K562 (cell line): ENCODE results near the gene CHML. TPM values are rescaled to one million over a fixed set of nuclear protein-coding genes. Genes with fewer than 3 reads are reported as not detected.

Source experiments
- ATAC-seq: fragments of 200-7000 bp; cut with Tn5 transposase; 3 replicates; pipeline ENCODE4 v1.9.1; 2020; ENCODE audit warnings: moderate library complexity
- BruUV-seq: library from RNA; stranded (reverse); fragments of 400-500 nt; replicated peaks from 2 replicates; lab custom pipeline; 2021; lab: Mats Ljungman, UMichigan
- CTCF ChIA-PET: fragments of 300-600 bp; formaldehyde crosslinking; extraction: SDS; loops from one replicate; lab custom pipeline; 2021; ENCODE audit warnings: low intra/inter-chr PET ratio; lab: Yijun Ruan, JAX
- POLR2A ChIA-PET: fragments of 300-600, 350-650 bp; sonication (Branson Sonifier 250); formaldehyde crosslinking; extraction: SDS; loops from one replicate; lab custom pipeline; 2021; ENCODE audit warnings: antibody characterized with exemption, inconsistent platforms; lab: Yijun Ruan, JAX
- DNase-seq, 4 experiments: peaks; one replicate each; pipeline versions ENCODE4 v3.0.0 to v3.0.0-alpha.2; 2011 to 2018; ENCODE audit warnings: low spot score in 3 of 4, mixed read lengths in 3 of 4; ENCODE audit errors: extremely low read depth in 1 of 4
- FAIRE-seq: peaks from 2 replicates; lab custom pipeline; 2011; peaks lifted over from hg19 to GRCh38; lab: Jason Lieb, UNC
- H2AFZ ChIP-seq: 2 replicates; pipeline ENCODE4 v1.6.0; 2011; ENCODE audit warnings: low read depth, low read length, control low read depth, inconsistent platforms
- H3K27ac ChIP-seq: fragments of 200-600 bp; 3 replicates; pipeline ENCODE4 v1.8.0; 2011; ENCODE audit warnings: low read depth, mild to moderate bottlenecking, control low read depth, inconsistent platforms, low read length, moderate library complexity, mixed read lengths; ENCODE audit errors: extremely low read depth
- H3K27me3 ChIP-seq, 2 experiments: fragments of 300-600 bp in 1 of 2; 2 replicates in 1 of 2; 3 replicates in 1 of 2; pipeline versions ENCODE4 v1.6.0 to v1.8.0; 2011; ENCODE audit warnings: inconsistent platforms in 2 of 2, low read length in 2 of 2, mild to moderate bottlenecking in 1 of 2, mixed read lengths in 1 of 2, moderate library complexity in 1 of 2; ENCODE audit not compliant: control insufficient read depth in 2 of 2, insufficient read depth in 2 of 2
- H3K36me3 ChIP-seq: fragments of 300-600 bp; 3 replicates; pipeline ENCODE4 v1.8.0; 2011; ENCODE audit warnings: mild to moderate bottlenecking, low read length, inconsistent platforms; ENCODE audit not compliant: control insufficient read depth, insufficient read depth
- H3K4me1 ChIP-seq, 2 experiments: fragments of 200-600 bp in 1 of 2; replicated peaks in 1 of 2; 2 replicates in 1 of 2; 3 replicates in 1 of 2; pipeline versions ENCODE4 v1.5.1 to v1.8.0; 2011; ENCODE audit warnings: inconsistent platforms in 2 of 2, low read length in 2 of 2, mild to moderate bottlenecking in 1 of 2, mixed read lengths in 1 of 2, moderate library complexity in 1 of 2; ENCODE audit not compliant: control insufficient read depth in 2 of 2, insufficient read depth in 2 of 2
- H3K4me2 ChIP-seq: 2 replicates; pipeline ENCODE4 v1.6.1; 2011; ENCODE audit warnings: low read length, control low read depth, inconsistent platforms, mixed read lengths; ENCODE audit not compliant: insufficient read depth
- H3K4me3 ChIP-seq: fragments of 200-600 bp; sonication (generic), shearing (Covaris generic); 2 replicates; pipeline ENCODE4 v1.5.1; 2016; ENCODE audit warnings: control low read depth, inconsistent platforms
- H3K79me2 ChIP-seq: fragments of 200-600 bp; 3 replicates; pipeline ENCODE4 v1.8.0; 2011; ENCODE audit warnings: low read length, inconsistent platforms; ENCODE audit not compliant: control insufficient read depth, insufficient read depth
- H3K9ac ChIP-seq, 2 experiments: 2 replicates each; pipeline versions ENCODE4 v1.6.0 to v1.6.1; 2011; ENCODE audit warnings: low read depth in 2 of 2, low read length in 2 of 2, control low read depth in 1 of 2, inconsistent platforms in 1 of 2, mild to moderate bottlenecking in 1 of 2, mixed read lengths in 1 of 2; ENCODE audit not compliant: insufficient read depth in 1 of 2
- H3K9me1 ChIP-seq: one replicate; pipeline ENCODE4 v1.6.0; 2011; ENCODE audit warnings: inconsistent platforms, mild to moderate bottlenecking, low read length, moderate library complexity; ENCODE audit not compliant: control insufficient read depth, insufficient read depth
- H3K9me3 ChIP-seq: replicated peaks from 2 replicates; pipeline ENCODE4 v1.5.1; 2011; ENCODE audit warnings: low read depth, low read length, inconsistent platforms; ENCODE audit not compliant: control insufficient read depth, insufficient read depth
- H4K20me1 ChIP-seq: replicated peaks from 2 replicates; pipeline ENCODE4 v1.6.1; 2011; ENCODE audit warnings: low read length, inconsistent platforms, mixed read lengths; ENCODE audit not compliant: control insufficient read depth, insufficient read depth
- ZNF24 ChIP-seq: fragments of 450-650 bp; IDR thresholded peaks from 2 replicates; pipeline ENCODE4 v1.6.1; 2016
- ZNF311 ChIP-seq: fragments of 250-450 bp; sonication (Bioruptor Pico); IDR thresholded peaks from 2 replicates; pipeline ENCODE4 v1.4.0; 2020; ENCODE audit warnings: mild to moderate bottlenecking, moderate library complexity
- in situ Hi-C: fragments of 300-500 bp; cut with MboI; formaldehyde crosslinking; loops from 4 replicates; pipeline ENCODE4 v1.15.0; 2018; ENCODE audit warnings: inconsistent platforms, mixed read lengths
- intact Hi-C: fragments of 100-400 bp; cut with micrococcal nuclease; formaldehyde crosslinking; loops from 2 replicates; pipeline ENCODE4 v1.14.2; 2022
- polyA plus RNA-seq, 8 experiments: library from polyadenylated mRNA; depleted of rRNA in 4 of 8; stranded (reverse) in 5 of 8; unstranded in 3 of 8; fragments of >200 nt; fragmentation: Nextera tagmentation in 2 of 8; fragmentation: Illumina TruSeq in 1 of 8; extraction: Ambion mirVana in 2 of 8; extraction: Trizol in 1 of 8; gene quantifications; 2 replicates each; pipeline versions ENCODE4 v1.2.1 to v1.2.3, GENCODE V29; 2011 to 2014; ENCODE audit warnings: inconsistent platforms in 1 of 8, missing spikeins in 1 of 8
- total RNA-seq, 7 experiments: library from RNA; depleted of rRNA in 6 of 7; stranded (reverse); fragments of >200 nt in 6 of 7; fragmentation: Illumina TruSeq in 2 of 7; extraction: Trizol in 2 of 7; gene quantifications; 2 replicates each; pipeline versions ENCODE4 v1.2.1 to v1.2.3, GENCODE V29; 2011 to 2021; ENCODE audit warnings: low replicate concordance in 1 of 7
- TF ChIP-seq, protein P1 (sequence below): fragments of 250-450 bp; sonication (Bioruptor Pico); IDR thresholded peaks from 2 replicates; pipeline ENCODE4 v1.9.0; 2021; ENCODE audit warnings: mild to moderate bottlenecking, inconsistent platforms

Gene CHML
- total and polyA plus RNA-seq, 9 of the 15 experiments (the other 6 are each of a cell fraction or from before 2014, with no cell fraction given), result 13.0 to 88.3 (median 62.8) TPM

DNA sequence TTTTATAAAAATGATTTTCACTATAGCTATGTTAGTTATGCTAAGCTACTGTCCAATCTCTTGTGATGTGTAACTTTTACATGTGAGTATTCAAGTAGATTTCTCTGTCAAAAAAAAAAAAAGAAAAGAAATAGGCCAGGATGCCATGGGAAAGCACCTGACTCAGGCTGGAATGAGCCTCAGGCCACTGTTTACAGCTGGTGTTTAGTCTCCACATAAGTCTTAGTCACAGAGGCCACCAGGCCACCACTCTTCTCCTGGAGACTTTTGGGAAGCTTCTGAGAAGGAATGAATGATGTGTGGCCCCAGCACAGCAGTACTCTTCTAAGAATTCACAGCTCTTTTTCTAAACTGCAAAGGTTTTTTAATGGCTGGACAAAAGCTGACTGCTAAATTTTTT, 48.9 kb downstream of the CHML start:
- H3K4me1 ChIP-seq, result peaks cover 0 to 2% of the 10 kb centered on the region in 2 experiments; a peak in 3 of 5 replicates
- ChIA-PET CTCF (interaction anchor here (0.8 kb wide), 1 partner anchor 19 kb away, joined by 4 read pairs; no protein-coding TSS in a partner anchor), POLR2A (interaction anchor here (0.6 kb wide), 1 partner anchor 128 kb away, joined by 3 read pairs; no protein-coding TSS in a partner anchor)
- peaks cover 7% of the 10 kb centered on the region; the same call in 1 of the 3 replicates for H3K36me3 ChIP-seq
- no peaks in the 10 kb centered on the region for H3K27me3 ChIP-seq
- no TSS peak for BruUV-seq
- no peak overlapping the region for H3K4me3 ChIP-seq
- intact Hi-C loops, result loop anchor here (10.0 kb wide), 1 partner anchor 707 kb away; no protein-coding TSS in a partner anchor
- H3K9me1 ChIP-seq, result no peaks in the 10 kb centered on the region
- TF ChIP-seq, protein P1, sequence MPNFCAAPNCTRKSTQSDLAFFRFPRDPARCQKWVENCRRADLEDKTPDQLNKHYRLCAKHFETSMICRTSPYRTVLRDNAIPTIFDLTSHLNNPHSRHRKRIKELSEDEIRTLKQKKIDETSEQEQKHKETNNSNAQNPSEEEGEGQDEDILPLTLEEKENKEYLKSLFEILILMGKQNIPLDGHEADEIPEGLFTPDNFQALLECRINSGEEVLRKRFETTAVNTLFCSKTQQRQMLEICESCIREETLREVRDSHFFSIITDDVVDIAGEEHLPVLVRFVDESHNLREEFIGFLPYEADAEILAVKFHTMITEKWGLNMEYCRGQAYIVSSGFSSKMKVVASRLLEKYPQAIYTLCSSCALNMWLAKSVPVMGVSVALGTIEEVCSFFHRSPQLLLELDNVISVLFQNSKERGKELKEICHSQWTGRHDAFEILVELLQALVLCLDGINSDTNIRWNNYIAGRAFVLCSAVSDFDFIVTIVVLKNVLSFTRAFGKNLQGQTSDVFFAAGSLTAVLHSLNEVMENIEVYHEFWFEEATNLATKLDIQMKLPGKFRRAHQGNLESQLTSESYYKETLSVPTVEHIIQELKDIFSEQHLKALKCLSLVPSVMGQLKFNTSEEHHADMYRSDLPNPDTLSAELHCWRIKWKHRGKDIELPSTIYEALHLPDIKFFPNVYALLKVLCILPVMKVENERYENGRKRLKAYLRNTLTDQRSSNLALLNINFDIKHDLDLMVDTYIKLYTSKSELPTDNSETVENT (CRISPR knock-in tag), result no peak
- peak; percentile 83 for TF ChIP-seq ZNF24
- no peak for TF ChIP-seq ZNF311 (CRISPR knock-in tag)
- TF ChIP-seq, all 486 proteins: peak for 1
- no peaks in the 10 kb centered on the region for H4K20me1 ChIP-seq
- H3K27ac ChIP-seq, result no peak overlapping the region
- FAIRE-seq (no peak), DNase-seq (peak in 1 of 4 experiments; percentile 5), ATAC-seq (no peak)
- no peak overlapping the region for H3K9ac ChIP-seq
- H3K79me2 ChIP-seq, result no peaks in the 10 kb centered on the region
- in situ Hi-C loops, result loop anchor here (5.0 kb wide), 1 partner anchor 39 kb away; no protein-coding TSS in a partner anchor
- H3K9me3 ChIP-seq, result no peaks in the 10 kb centered on the region
- no peak overlapping the region for H2AFZ ChIP-seq
- no peak overlapping the region for H3K4me2 ChIP-seq
